GM19099 (cell line): ENCODE results near the gene FMN1.

Source experiments
- POLR2A ChIP-seq: IDR thresholded peaks from 3 replicates; pipeline ENCODE4 v1.6.1; 2011; ENCODE audit warnings: low read depth; ENCODE audit not compliant: insufficient read length; ENCODE audit errors: extremely low read depth

Gene FMN1

DNA sequence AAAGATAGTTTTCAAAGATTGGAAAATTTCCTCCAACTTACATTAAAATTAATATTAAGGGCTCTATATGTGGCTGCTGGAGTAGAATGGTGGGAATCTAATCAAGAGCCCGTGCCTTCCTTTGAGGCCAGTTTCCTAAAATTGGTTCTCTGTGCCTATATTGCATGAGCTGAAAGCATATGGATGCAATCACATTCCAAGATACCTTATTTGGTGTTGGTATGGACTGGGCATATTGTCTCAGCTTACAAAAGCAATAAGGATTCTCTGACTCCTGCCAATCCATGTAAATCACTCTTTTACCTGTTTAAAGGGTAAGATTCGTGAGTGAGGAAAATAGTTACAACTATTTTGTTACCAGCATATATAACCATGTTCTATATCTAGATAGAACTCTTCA, 365.1 kb downstream of the FMN1 start:
- no peak for TF ChIP-seq POLR2A

DNA sequence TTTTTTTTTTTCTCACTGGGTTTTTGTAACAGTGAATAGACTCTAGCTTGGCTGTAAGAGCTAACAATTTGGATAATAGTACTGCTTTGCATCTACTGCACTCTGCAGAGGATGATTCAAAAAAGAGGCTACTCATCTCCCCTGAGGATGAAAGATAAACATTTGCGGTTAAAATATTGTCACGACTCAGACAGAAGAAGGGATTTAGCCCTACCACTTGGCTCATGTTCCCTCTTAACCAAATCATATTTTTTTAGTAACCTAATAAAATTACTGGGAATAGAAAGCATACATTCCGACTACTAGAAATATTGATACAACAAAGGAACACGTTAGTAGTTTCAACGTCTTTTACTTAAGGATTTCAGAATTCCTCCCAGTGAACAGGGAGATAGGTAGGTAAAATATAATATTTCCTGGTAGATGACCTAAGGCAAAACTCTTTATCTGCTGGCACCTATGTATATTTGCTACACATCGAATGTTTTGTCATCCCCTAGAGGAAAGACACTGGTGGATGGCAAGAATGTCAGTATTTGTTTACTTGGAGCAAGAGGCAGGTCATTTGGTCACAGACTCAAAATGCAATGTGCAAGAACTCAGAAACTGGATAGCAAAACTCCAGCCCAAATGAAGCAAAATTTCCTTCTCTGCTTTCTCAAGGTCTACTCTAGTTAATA, 365.9 kb downstream of the FMN1 start:
- TF ChIP-seq POLR2A, result no peak

DNA sequence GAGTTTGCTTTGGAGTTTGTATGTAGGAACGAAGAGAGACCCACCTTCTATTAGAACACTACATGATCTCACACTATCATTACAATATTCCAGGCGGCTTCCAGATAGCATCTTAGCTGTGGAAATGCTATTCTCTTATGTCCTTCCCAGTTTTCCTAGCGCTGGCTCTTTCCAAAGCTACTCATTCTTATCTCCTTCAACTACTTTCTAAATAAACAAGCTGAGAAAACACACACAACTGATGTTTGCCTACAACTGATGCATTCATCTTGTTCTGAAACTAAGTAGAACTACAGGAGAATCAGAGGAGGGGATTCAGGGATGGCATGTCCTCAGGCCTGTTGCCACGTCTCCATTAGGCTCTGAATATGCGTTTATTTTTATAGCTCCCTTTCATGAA, 367.8 kb downstream of the FMN1 start:
- TF ChIP-seq POLR2A, result no peak

DNA sequence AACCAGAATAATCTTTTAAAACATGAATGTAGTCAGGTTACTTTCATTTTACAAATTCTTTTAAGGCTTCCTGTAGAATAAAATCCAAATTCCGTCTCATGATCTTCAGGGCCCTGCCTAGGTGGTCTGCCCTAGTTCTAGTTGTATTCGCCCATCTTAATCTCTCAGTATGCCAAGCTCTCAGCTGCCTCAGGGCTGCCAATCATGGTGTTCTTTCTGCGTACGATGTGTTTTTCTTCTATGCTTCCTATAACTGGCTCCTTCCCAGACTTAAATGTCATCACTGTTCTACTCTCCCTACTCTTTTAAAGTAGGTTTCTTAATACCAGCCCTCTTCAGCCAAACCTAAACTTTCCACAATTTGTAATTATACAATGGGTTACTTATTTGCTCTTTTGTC, 369.3 kb downstream of the FMN1 start:
- no peak for TF ChIP-seq POLR2A

DNA sequence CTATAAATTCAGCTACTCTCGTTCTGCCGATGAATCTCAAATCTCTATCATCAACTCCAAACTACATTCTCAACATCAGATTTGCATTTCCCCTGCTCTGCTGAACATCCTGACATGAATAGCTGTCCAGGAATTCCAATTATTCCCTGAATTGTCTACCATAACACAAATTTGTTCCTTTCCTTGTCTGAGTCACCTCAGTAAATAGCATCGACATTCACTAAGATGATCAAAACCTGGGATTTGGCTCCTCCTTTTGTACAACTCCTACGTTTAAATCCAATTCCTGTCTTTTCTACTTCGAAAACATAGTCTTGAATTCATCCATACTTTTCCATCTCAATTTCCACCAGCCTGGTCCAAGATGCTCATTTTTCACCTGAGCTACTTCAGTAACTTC, 369.7 kb downstream of the FMN1 start:
- no peak for TF ChIP-seq POLR2A

DNA sequence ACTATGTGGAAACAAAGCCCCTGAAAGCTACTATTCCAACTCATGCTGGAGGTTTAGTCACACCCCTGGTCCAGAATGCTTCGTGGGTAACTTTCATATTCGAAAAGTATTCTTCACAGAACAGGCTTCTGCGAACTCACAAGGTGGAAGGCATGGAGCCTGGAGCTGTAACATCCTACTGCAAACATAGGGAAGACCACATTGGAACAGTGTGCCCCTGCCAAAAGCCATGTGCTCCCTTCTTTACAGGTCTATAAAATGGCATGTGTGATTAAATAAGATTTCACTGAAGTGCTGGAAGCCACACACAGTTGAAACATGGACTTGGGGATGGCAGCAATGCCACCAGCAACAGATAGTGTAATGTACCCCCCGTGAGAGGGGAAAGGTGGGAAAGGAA, 370.8 kb downstream of the FMN1 start:
- TF ChIP-seq POLR2A, result no peak

DNA sequence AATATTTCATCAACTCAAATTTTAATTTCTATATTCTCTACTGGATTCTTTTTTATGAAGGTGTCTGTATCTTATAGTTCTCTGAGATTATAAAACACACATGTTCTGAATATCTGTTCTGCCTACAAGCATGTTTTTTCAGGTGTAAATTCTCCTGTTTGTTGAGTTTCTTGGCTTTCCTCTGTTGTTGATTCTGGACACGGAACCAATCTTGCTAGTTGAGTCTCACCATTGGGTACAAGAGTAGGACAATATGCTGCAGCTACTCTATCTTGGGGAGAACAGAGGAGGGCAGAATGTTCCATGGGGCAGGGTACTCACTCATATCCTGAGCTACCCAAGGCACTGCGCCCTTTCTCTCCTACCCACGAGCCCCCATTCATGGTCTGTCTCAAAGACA, 371.8 kb downstream of the FMN1 start:
- no peak for TF ChIP-seq POLR2A

DNA sequence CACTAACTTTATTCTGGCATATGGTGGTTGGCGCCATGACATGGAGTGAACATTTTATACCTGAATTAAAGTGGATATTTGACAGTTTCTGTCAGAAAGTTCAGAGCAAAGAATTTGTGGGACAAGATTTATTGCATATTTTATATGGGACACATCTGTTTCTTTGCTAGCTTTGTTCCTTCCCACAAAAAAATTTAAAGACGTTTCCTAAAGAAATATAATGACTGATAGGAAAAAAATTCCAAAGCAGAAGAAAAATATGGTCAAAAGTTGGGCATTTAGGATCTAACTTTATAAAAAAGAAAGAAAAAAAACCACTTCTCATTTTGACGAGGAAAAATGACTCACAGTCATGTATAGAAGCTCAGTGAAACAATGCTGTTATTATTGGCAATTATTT, 375.1 kb downstream of the FMN1 start:
- no peak for TF ChIP-seq POLR2A

DNA sequence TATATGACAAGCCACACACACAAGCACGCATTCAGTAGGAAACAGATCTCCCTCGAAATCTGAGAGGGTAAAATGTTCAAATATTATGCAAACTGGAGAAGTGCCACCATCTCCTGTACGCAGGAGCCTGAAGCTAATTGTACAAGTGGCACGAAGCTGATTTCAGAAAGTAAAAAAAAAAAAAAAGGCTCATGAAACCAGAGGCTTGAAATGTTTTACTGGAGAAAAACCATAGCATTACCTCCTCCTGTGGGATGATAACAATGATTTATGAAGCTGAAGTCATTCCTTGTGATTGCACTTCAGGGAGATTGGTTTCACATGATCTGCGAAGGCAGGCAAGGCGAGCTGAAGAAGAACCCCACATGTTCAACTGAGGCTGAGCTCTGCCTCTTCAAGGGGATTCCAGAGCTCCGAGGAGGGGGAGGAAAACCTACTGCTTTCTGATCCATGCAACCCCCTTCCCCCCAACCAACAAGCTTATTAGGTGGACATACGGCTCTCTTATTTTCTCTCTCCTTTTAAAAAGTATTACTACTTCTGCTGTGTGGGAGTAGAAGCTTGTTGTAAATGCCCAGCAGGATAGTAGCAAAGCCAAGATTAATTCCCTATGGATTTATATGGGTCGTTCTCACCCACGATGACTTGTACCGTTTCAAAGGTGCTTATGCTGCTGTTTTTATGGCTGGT, 375.6 kb downstream of the FMN1 start:
- TF ChIP-seq POLR2A, result no peak

DNA sequence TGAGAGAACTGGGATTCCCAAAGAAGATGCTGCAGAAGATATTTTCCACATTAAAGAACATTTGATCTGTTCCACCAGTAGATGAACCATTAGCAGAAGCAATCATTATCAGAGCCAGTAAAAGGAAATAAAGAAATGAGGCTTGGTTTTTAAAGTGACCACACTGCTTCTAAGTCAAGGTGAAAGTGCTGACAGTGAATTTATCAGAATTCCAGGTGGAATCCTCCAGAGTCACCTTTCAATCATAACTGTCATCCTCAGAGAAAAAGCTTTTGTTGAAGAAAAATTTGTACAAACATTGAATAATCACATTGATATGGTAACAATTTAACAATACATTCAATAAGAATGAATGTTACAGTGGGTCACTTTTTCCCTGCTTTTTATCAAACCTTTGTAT, 376.9 kb downstream of the FMN1 start:
- TF ChIP-seq POLR2A, result no peak

DNA sequence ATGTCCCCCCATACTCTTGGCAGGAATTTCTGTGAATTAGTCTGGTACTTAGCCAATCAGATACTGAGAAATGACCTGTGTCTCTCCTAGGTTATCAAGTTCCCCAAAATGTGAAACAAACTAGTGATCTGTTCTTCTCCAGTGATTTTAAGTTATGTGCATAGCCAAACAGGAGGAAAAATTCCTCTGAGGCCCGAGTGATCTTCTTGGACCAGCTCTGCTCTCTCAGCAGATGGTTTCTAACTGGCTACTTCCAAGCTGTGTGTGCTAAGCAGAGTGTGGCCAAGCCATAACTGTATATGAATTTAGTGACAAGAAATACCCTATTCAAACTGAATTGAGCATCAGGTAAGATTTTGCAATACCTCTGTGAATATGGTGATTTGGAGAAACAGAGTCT, 387.2 kb downstream of the FMN1 start:
- no peak for TF ChIP-seq POLR2A

DNA sequence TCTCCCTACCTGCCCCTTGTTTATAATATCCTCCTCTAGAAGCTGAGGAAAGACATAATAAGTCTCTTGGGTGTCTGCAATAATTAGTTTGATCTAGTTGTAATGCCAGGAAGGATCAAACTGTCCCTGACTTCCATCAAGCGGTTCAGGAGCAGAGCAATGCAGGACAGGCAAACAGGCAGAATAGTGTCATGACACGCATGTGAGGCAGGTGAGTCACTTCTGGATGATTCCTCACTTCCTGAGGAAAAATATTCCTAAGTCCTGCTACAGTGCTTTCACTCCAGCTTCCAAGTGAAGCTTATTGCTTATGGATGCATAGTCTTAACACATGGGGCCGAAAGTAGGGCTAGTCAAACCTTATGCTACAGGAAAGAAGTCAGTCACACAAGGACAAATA, 390.9 kb downstream of the FMN1 start:
- TF ChIP-seq POLR2A, result no peak

DNA sequence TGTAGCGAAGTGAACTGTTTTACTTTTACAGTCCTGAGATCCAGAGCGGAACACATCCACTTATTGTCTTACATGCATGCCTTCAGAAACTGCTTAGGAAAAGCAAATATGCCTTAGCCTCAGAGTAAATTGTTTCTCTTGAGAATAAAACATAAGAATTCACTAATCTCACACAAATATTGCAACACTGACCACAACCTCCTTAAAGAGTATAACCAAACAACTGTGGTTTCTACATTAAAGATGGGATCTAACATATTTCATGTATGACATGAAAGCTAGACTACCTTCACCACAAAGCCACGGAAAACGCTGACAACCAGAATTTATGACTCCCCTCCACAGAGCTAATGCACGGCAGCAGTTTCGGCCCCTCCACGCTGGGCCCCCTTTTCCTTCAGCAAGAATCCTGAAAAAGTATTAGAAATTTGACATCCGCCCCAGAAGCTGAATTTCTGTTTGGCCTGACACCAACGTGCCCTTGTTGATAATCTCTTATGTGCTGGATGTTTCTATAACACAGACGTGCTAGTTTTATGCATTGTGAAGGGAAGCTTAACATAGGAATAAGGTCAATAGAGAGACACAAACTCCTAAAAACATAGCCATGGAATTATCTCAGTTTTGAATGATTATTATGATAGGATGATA, 392.1 kb downstream of the FMN1 start:
- TF ChIP-seq POLR2A, result no peak

DNA sequence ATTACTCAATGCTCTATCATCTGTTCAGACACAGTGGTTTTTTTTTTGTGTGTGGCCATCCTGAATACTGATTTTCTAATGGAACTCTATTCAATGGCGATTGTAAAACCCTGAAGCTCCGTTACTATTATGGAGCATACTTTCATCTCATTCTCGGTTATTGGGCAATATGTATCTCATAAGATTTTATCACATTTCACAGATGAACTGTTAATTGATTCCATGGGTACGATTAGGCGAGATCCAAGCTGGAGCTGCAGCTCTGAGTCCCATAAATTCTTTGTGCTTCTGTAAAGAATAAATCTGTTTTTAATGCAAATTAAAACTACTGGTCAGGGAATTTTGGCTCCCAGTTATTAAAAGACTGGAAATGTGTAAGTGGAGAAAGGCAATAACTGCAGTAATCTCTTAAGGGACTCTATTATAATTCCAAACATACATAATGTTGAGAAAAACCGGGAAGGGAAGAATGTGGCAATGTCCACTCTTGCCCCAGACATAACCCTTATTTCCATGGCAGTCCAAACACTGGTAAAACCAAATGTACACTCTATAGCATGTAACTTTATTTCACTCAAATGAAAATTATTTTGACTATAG, 394.5 kb downstream of the FMN1 start:
- TF ChIP-seq POLR2A, result no peak

DNA sequence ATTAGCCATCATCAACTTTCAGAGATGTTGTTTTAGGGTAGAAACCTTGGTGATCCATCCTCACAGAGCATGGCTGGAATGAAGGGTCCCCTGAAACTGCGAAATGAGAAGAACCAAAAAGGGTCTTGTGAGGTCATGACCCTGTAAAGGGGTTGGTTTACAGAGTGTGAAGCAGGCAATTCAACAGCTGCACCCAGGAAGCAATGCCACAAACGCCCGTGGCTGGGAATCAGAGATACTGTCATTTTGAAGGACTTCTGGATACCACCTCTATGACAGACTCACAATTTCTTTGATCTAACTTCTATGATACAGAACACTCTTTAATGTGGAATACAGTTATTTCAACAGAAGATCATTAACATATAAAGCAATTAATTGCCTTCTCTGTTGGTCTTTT, 397.7 kb downstream of the FMN1 start:
- no peak for TF ChIP-seq POLR2A

DNA sequence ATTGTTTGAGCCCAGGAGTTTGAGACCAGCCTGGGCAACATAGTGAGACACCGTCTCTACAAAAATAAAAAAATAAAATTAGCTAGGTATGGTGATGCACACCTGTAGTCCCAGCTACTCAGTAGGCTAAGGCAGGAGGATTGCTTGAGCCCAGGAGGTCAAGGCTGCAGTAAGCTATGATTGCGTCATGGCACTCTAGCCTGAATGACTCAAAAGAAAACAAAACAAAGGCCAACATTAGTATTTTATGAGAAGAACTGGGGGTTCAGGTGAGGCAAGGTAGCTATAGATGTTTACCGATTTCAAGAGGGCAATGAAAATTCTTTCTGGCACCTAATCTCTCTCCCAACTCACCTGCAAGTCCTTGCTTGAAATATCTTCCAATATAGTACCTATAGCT, 399.5 kb downstream of the FMN1 start:
- no peak for TF ChIP-seq POLR2A
